HepG2 (cell line): Measurements from ENCODE around the gene LDLRAD4. TPM values are rescaled to one million over a fixed set of nuclear protein-coding genes. Genes with fewer than 3 reads are reported as not detected.

Source experiments
- ATAC-seq: fragments of 200-7000 bp; cut with Tn5 transposase; 3 replicates; pipeline ENCODE4 v1.9.1; 2020; ENCODE audit warnings: mild to moderate bottlenecking, moderate library complexity
- BruUV-seq: library from RNA; stranded (reverse); fragments of 400-500 nt; replicated peaks from 2 replicates; lab custom pipeline; 2021; lab: Mats Ljungman, UMichigan
- CTCF ChIA-PET: fragments of 300-600 bp; formaldehyde crosslinking; extraction: SDS; loops from one replicate; lab custom pipeline; 2021; ENCODE audit warnings: low total read pairs, inconsistent platforms, low intra/inter-chr PET ratio; lab: Yijun Ruan, JAX
- POLR2A ChIA-PET: fragments of 350-600 bp; sonication (Branson Sonifier 250); formaldehyde crosslinking; loops from one replicate; lab custom pipeline; 2020; ENCODE audit warnings: antibody characterized with exemption, inconsistent platforms; lab: Yijun Ruan, JAX
- DNase-seq: peaks from one replicate; pipeline ENCODE4 v3.0.0-alpha.2; 2015; ENCODE audit warnings: low spot score
- FAIRE-seq: peaks from 3 replicates; lab custom pipeline; 2011; peaks lifted over from hg19 to GRCh38; lab: Jason Lieb, UNC
- H2AFZ ChIP-seq: one replicate; pipeline ENCODE4 v1.6.1; 2011; ENCODE audit warnings: low read length, inconsistent platforms
- H3K27ac ChIP-seq: fragments of 300-600 bp; 3 replicates; pipeline ENCODE4 v1.8.0; 2011; ENCODE audit warnings: mixed run types, mild to moderate bottlenecking, mixed read lengths, low read length, inconsistent platforms; ENCODE audit not compliant: insufficient read depth; ENCODE audit errors: extremely low read length
- H3K27me3 ChIP-seq, 2 experiments: fragments of 200-600 bp in 1 of 2; 2 replicates in 1 of 2; 3 replicates in 1 of 2; pipeline versions ENCODE4 v1.6.0 to v1.8.0; 2011; ENCODE audit warnings: low read length in 2 of 2, mild to moderate bottlenecking in 2 of 2, moderate library complexity in 2 of 2, inconsistent platforms in 1 of 2; ENCODE audit not compliant: insufficient read depth in 2 of 2, control insufficient read depth in 1 of 2
- H3K36me3 ChIP-seq, 2 experiments: fragments of 200-600 bp in 1 of 2; replicated peaks in 1 of 2; 2 replicates in 1 of 2; 3 replicates in 1 of 2; pipeline versions ENCODE4 v1.5.1 to v1.8.0; 2011; ENCODE audit warnings: low read length in 2 of 2, inconsistent platforms in 1 of 2; ENCODE audit not compliant: insufficient read depth in 2 of 2, control insufficient read depth in 1 of 2
- H3K4me1 ChIP-seq: 2 replicates; pipeline ENCODE4 v1.5.1; 2012; ENCODE audit warnings: low read length, inconsistent platforms; ENCODE audit not compliant: insufficient read depth
- H3K4me2 ChIP-seq: 2 replicates; pipeline ENCODE4 v1.6.0; 2011; ENCODE audit warnings: low read depth, low read length, inconsistent platforms
- H3K4me3 ChIP-seq, 3 experiments: fragments of 200-600 bp in 1 of 3; sonication (generic), shearing (Covaris generic) in 1 of 3; replicated peaks in 1 of 3; 2 replicates each; pipeline ENCODE4 v1.5.1; 2011 to 2016; ENCODE audit warnings: low read length in 3 of 3, inconsistent platforms in 2 of 3, low read depth in 2 of 3, mild to moderate bottlenecking in 2 of 3, control low read depth in 1 of 3, mixed read lengths in 1 of 3; ENCODE audit not compliant: insufficient read depth in 1 of 3
- H3K79me2 ChIP-seq: one replicate; pipeline ENCODE4 v1.6.1; 2011; ENCODE audit warnings: low read length, inconsistent platforms; ENCODE audit not compliant: insufficient read depth
- H3K9ac ChIP-seq: 2 replicates; pipeline ENCODE4 v1.6.0; 2011; ENCODE audit warnings: mild to moderate bottlenecking, low read depth, low read length, inconsistent platforms; ENCODE audit not compliant: insufficient read depth
- H3K9me3 ChIP-seq: 2 replicates; pipeline ENCODE4 v1.5.1; 2012; ENCODE audit warnings: mild to moderate bottlenecking, low read length
- H4K20me1 ChIP-seq: 2 replicates; pipeline ENCODE4 v1.6.0; 2011; ENCODE audit warnings: inconsistent platforms, mild to moderate bottlenecking, low read length, moderate library complexity; ENCODE audit not compliant: insufficient read depth
- ATF4 ChIP-seq, 2 experiments: fragments of 450-650 bp in 1 of 2; sonication (generic) in 1 of 2; formaldehyde crosslinking; IDR thresholded peaks; 2 replicates each; pipeline versions ENCODE4 v1.5.0 to v1.8.0; 2020 to 2022; ENCODE audit warnings: mild to moderate bottlenecking in 1 of 2, missing genetic modification reagents in 1 of 2
- GZF1 ChIP-seq: sonication (generic); formaldehyde crosslinking; IDR thresholded peaks from 2 replicates; pipeline ENCODE4 v1.5.1; 2020; ENCODE audit warnings: mild to moderate bottlenecking, missing genetic modification reagents
- NRL ChIP-seq: sonication (generic); formaldehyde crosslinking; IDR thresholded peaks from 2 replicates; pipeline ENCODE4 v1.5.0; 2020; ENCODE audit warnings: missing genetic modification reagents, mild to moderate bottlenecking, moderate library complexity, borderline replicate concordance
- SSRP1 ChIP-seq: IDR thresholded peaks from 2 replicates; pipeline ENCODE4 v1.6.1; 2016; ENCODE audit warnings: control low read depth
- TBX2 ChIP-seq: sonication (generic); formaldehyde crosslinking; IDR thresholded peaks from 2 replicates; pipeline ENCODE4 v1.5.0; 2020; ENCODE audit warnings: missing genetic modification reagents, mild to moderate bottlenecking, borderline replicate concordance
- ZMYM4 ChIP-seq: sonication (generic); formaldehyde crosslinking; IDR thresholded peaks from 2 replicates; pipeline ENCODE4 v1.8.1; 2023; ENCODE audit warnings: mild to moderate bottlenecking, missing genetic modification reagents
- ZNF225 ChIP-seq: sonication (generic); formaldehyde crosslinking; IDR thresholded peaks from 2 replicates; pipeline ENCODE4 v1.4.0; 2020; ENCODE audit warnings: mild to moderate bottlenecking, missing genetic modification reagents
- ZNF556 ChIP-seq: sonication (generic); formaldehyde crosslinking; IDR thresholded peaks from 2 replicates; pipeline ENCODE4 v1.4.0; 2020; ENCODE audit warnings: mild to moderate bottlenecking, missing genetic modification reagents, borderline replicate concordance
- WGBS: methylation state at CpG from one replicate; pipeline ENCODE4 v1.1.6; 2017; ENCODE audit warnings: low lambda C conversion rate; 5-methylcytosine and 5-hydroxymethylcytosine counted together
- in situ Hi-C: cut with HindIII; loops from 2 replicates; pipeline ENCODE4 v1.10.0; 2017; ENCODE audit warnings: low pct_unique_long_range_greater_than_20kb; ENCODE audit not compliant: extremely low pct_ligation_motif_present
- intact Hi-C: fragments of 100-400 bp; cut with micrococcal nuclease; formaldehyde crosslinking; loops from one replicate; pipeline ENCODE4 v1.10.0; 2022; ENCODE audit not compliant: unreplicated experiment
- polyA plus RNA-seq, 8 experiments: library from polyadenylated mRNA; depleted of rRNA in 3 of 8; stranded (reverse) in 7 of 8; unstranded in 1 of 8; fragments of >200 nt; fragmentation: Illumina TruSeq in 4 of 8; extraction: Trizol in 4 of 8; gene quantifications; 2 replicates each; pipeline versions ENCODE4 v1.2.1 to v1.2.3, GENCODE V29; 2011 to 2016; ENCODE audit warnings: low read depth in 4 of 8, missing spikeins in 1 of 8, mixed read lengths in 1 of 8; ENCODE audit not compliant: insufficient read depth in 1 of 8
- total RNA-seq, 5 experiments: library from RNA; depleted of rRNA; stranded (reverse); fragments of >200 nt; fragmentation: Illumina TruSeq; extraction: Trizol; gene quantifications; 2 replicates each; pipeline ENCODE4 v1.2.3, GENCODE V29; 2016; ENCODE audit warnings: low read depth in 1 of 5

The LDLRAD4 gene
- total and polyA plus RNA-seq, 2 of the 13 experiments (the other 11 are each of a cell fraction or from before 2014, with no cell fraction given), result 13.6 to 20.9 TPM

GRCh38 chr18:13433685-13434084 lies 215.1 kb downstream of the LDLRAD4 start:
- no peak for FAIRE-seq
- no peak for TF ChIP-seq ZMYM4 (CRISPR knock-in tag)
- no peak for TF ChIP-seq TBX2
- TF ChIP-seq ATF4 (CRISPR knock-in tag; IDR thresholded peaks at IDR 0.05), result no peak
- TF ChIP-seq ZNF225 (CRISPR knock-in tag), result no peak
- no peak for TF ChIP-seq NRL (CRISPR knock-in tag)
- TF ChIP-seq ZNF556 (CRISPR knock-in tag), result no peak
- TF ChIP-seq GZF1, result no peak
- in situ Hi-C loops, result no loop called here
- no peak overlapping the region for H3K4me2 ChIP-seq
- H3K4me3 ChIP-seq, result no peak overlapping the region
- no peaks in the 10 kb centered on the region for H4K20me1 ChIP-seq
- no peaks in the 10 kb centered on the region for H3K79me2 ChIP-seq
- ChIA-PET CTCF (no interaction called here), POLR2A (no interaction called here)
- DNase-seq, result no peak
- H3K36me3 ChIP-seq, result no peaks in the 10 kb centered on the region
- no peak overlapping the region for H3K9ac ChIP-seq
- no peak for ATAC-seq
- WGBS, result 94% methylated on average over 5 of the region's 5 CpGs
- H3K27me3 ChIP-seq, result no peaks in the 10 kb centered on the region
- no peaks in the 10 kb centered on the region for H3K9me3 ChIP-seq
- H3K27ac ChIP-seq, result no peak overlapping the region
- intact Hi-C loops, result no loop called here
- no peak overlapping the region for H2AFZ ChIP-seq
- peaks cover 6% of the 10 kb centered on the region; the same call in 1 of the 2 replicates for H3K4me1 ChIP-seq
- BruUV-seq, result no TSS peak

DNA sequence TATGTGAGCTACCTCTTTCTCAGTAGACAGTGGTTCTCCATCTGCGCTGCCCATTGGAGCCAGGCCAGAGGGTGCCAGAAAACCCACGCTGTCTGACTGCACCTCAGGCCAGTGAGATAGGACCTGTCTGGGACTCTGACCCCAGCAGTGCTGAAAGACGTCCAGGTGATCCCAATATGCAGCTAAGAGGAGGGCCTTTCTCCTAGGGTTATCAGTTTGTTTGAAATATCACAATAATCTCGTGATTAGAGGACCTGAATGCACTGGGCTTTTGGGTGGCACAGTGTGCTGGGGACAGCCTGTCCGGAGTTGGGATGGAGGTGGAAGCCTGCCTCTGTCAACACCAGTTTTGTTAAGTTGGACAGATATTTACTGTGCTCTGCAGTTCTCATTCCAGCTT lies 216.3 kb downstream of the LDLRAD4 start:
- Histone ChIP-seq H3K79me2 (no peaks in the 10 kb centered on the region), H3K4me2 (no peak overlapping the region), H3K4me1 (peaks cover 9% of the 10 kb centered on the region), H3K27me3 (no peaks in the 10 kb centered on the region), H3K9ac (no peak overlapping the region), H3K27ac (no peak overlapping the region), H4K20me1 (no peaks in the 10 kb centered on the region), H3K36me3 (peaks cover 0 to 4% of the 10 kb centered on the region in 2 experiments; a peak in 1 of 5 replicates), H2AFZ (no peak overlapping the region), H3K4me3 (no peak overlapping the region), H3K9me3 (no peaks in the 10 kb centered on the region)
- WGBS, result 75% methylated on average over 5 of the region's 5 CpGs
- ATAC-seq, result no peak
- DNase-seq, result no peak
- ChIA-PET POLR2A (no interaction called here), CTCF (no interaction called here)
- no peak for TF ChIP-seq SSRP1 (CRISPR knock-in tag)
- in situ Hi-C loops (no loop called here), intact Hi-C loops (no loop called here)
- no TSS peak for BruUV-seq
- FAIRE-seq, result no peak
